Inferior parietal cortex (tissue), 1 donor: ENCODE measurements around the gene PRAMEF7.
"Not testable (repeated sequence)": the region's sequence is repeated elsewhere in the genome, so short reads cannot be mapped to it uniquely, and the experiment has no call there.

Experiments used
- DNase-seq: peaks from one replicate; pipeline ENCODE4 v3.0.0-alpha.2; 2016; ENCODE audit errors: extremely low spot score

The PRAMEF7 gene

GRCh38 chr1:12916310-12916709 is at the start of gene PRAMEF7:
TSS of gene PRAMEF7 (plus strand) at chr1:12916610. CDS start at chr1:12917693, 1,083 bp downstream.
- not testable (repeated sequence) for DNase-seq

- DNase-seq: not testable (repeated sequence)
Measured at GRCh38 chr1:12878453-12878852, 38.0 kb upstream of the PRAMEF7 start.

- not testable (repeated sequence) for DNase-seq
Measured at GRCh38 chr1:12886101-12886500, 30.3 kb upstream of the PRAMEF7 start, which contains the start of gene PRAMEF4. TSS of gene PRAMEF4 (minus strand) at chr1:12886201. CDS start at chr1:12883394, 2,807 bp downstream.

- not testable (repeated sequence) for DNase-seq
Measured at GRCh38 chr1:12898170-12898569, 18.2 kb upstream of the PRAMEF7 start, which contains the start of gene PRAMEF10. TSS of gene PRAMEF10 (minus strand) at chr1:12898270. CDS start at chr1:12895847, 2,423 bp downstream.

- not testable (repeated sequence) for DNase-seq
Measured at GRCh38 chr1:12899186-12899585, 17.2 kb upstream of the PRAMEF7 start.

GRCh38 chr1:12903793-12904572 is 12.4 kb upstream of the PRAMEF7 start:
- DNase-seq: not testable (repeated sequence)

- DNase-seq: not testable (repeated sequence)
Measured at GRCh38 chr1:12921749-12922148, 5.3 kb downstream of the PRAMEF7 start.

DNA sequence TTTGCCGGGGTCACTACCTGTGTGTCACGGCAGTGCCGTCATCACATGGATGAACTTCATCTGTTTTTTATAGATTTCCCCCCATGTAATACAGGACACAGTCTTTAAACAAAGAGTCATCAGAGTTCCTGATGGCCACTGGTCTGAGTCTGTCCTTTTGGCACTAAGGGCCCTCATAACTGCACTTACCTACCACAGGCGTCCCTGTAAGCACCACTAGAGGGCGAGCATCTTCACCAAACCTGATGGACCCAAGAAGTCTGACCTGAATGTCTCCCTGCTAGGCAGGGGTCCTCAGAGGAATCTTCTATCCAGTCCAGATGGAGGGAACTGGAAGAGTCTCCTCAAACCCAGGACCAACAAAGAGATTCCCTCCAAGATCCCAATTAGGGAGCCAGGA is 8.0 kb downstream of the PRAMEF7 start:
- not testable (repeated sequence) for DNase-seq

- not testable (repeated sequence) for DNase-seq
Measured at GRCh38 chr1:12947480-12947879, 31.1 kb downstream of the PRAMEF7 start, which contains the start of gene PRAMEF6. TSS of gene PRAMEF6 (minus strand) at chr1:12947580. CDS start at chr1:12942518, 5,062 bp downstream.
